ENCODE measurements around the gene STAC3. TPM values are rescaled to one million over a fixed set of nuclear protein-coding genes. Genes with fewer than 3 reads are reported as not detected.
A peak's percentile ranks its signal among the peaks of the same experiment; 100 is the strongest.

STAC3 gene
- total and polyA plus RNA-seq, 2 of the 8 experiments (the other 6 are each of a cell fraction or from before 2014, with no cell fraction given) = 0.70 to 1.3 TPM

- Histone ChIP-seq H2BK120ac (replicated peaks; ENCODE audit: low read depth, low read length) (no peak overlapping the region), H2BK5ac (ENCODE audit: low read depth, low read length) (0 out of 2 replicates have a peak overlapping the region, but pooled peaks have one; percentile 10), H3K79me1 (ENCODE audit: low read depth, low read length) (no peaks in the 10 kb centered on the region), H4K20me1 (replicated peaks in 1 of 2; ENCODE audit: control insufficient read depth in 1 of 2, insufficient read depth in 2 of 2, low read length in 2 of 2) (peaks cover 0 to 2% of the 10 kb centered on the region in 2 experiments), H3K9me3 (ENCODE audit: insufficient read depth in 2 of 2, low read depth in 1 of 2, low read length in 1 of 2) (no peaks in the 10 kb centered on the region), H3K18ac (ENCODE audit: extremely low read depth, low read length) (no peak overlapping the region), H3K23ac (ENCODE audit: insufficient read length) (no peak overlapping the region), H3K27me3 (replicated peaks in 1 of 4; ENCODE audit: control insufficient read depth in 3 of 4, extremely low read depth in 1 of 4, insufficient read depth in 3 of 4, low read length in 3 of 4) (no peaks in the 10 kb centered on the region), H4K91ac (replicated peaks; ENCODE audit: insufficient read length, low read length) (no peak overlapping the region), H3K79me2 (ENCODE audit: control insufficient read depth in 1 of 2, insufficient read depth in 2 of 2, low read length in 2 of 2) (no peaks in the 10 kb centered on the region), H3K14ac (ENCODE audit: insufficient read length) (no peak overlapping the region), H3K9ac (replicated peaks in 1 of 4; ENCODE audit: extremely low read depth in 1 of 4, low read depth in 3 of 4, low read length in 3 of 4) (no peak overlapping the region), H2BK15ac (ENCODE audit: low read length) (no peak overlapping the region), H2AK5ac (ENCODE audit: low read depth, low read length) (no peak overlapping the region), H4K5ac (ENCODE audit: insufficient read length, low read depth, low read length) (no peak overlapping the region), H3K23me2 (ENCODE audit: low read depth, low read length) (no peaks in the 10 kb centered on the region), H2BK12ac (ENCODE audit: low read depth, low read length) (no peak overlapping the region), H3K4me1 (replicated peaks in 1 of 4; ENCODE audit: control insufficient read depth in 3 of 4, insufficient read depth in 4 of 4, low read length in 3 of 4) (no peaks in the 10 kb centered on the region; a peak in 1 of 7 replicates), H3K36me3 (ENCODE audit: control insufficient read depth in 2 of 4, insufficient read depth in 4 of 4, low read length in 3 of 4) (peaks cover 0 to 15% (median 9%) of the 10 kb centered on the region in 4 experiments; a peak in 7 of 8 replicates), H3K4ac (replicated peaks; ENCODE audit: insufficient read length, low read depth, low read length) (no peak overlapping the region), H3K27ac (ENCODE audit: low read depth, low read length) (no peak overlapping the region), H3K4me2 (ENCODE audit: insufficient read depth in 1 of 2, low read depth in 2 of 2, low read length in 2 of 2) (no peak overlapping the region), H2AFZ (ENCODE audit: low read length) (no peak overlapping the region), H2BK20ac (ENCODE audit: low read length) (no peak overlapping the region), H3K56ac (replicated peaks; ENCODE audit: insufficient read length, low read depth, low read length) (no peak overlapping the region), H3K4me3 (ENCODE audit: extremely low read depth in 1 of 4, insufficient read depth in 2 of 4, low read depth in 3 of 4, low read length in 4 of 4) (no peak overlapping the region), H4K8ac (ENCODE audit: extremely low read depth, insufficient read depth, low read length) (no peak overlapping the region)
- POLR2A ChIA-PET (ENCODE audit: partially characterized antibody) = no interaction called here
- DNase-seq (ENCODE audit: low read depth in 1 of 2, low spot score in 2 of 2) (no peak), FAIRE-seq (no peak)
- CTCF ChIA-PET (ENCODE audit: partially characterized antibody) = interaction anchor here (0.7 to 6.1 kb wide), 4 partner anchors 9 to 185 kb away, joined by 3 to 37 read pairs (median 31); partner anchors contain the start of gene STAC3
- 96% methylated on average over 7 of the region's 7 CpGs; no CpG with 5 or more reads in 1 of the 2 experiments for WGBS, 2 experiments (ENCODE audit: extremely low coverage in 1 of 2, insufficient coverage in 1 of 2, insufficient read length in 1 of 2, insufficient replicate concordance in 2 of 2, low coverage in 1 of 2, low lambda C conversion rate in 2 of 2, missing lambda C conversion rate in 1 of 2)
- TF ChIP-seq RAD21 (IDR thresholded peaks at IDR 0.05 in 1 of 2, conservative IDR thresholded peaks at IDR 0.05 in 1 of 2; ENCODE audit: low read depth in 2 of 2, low read length in 2 of 2) (no peak), EZH2 (IDR thresholded peaks at IDR 0.05; ENCODE audit: low read depth, low read length, severe bottlenecking) (no peak), HDAC6 (IDR thresholded peaks at IDR 0.05; ENCODE audit: low read depth, low read length) (no peak), NANOG (IDR thresholded peaks at IDR 0.05; ENCODE audit: insufficient read depth, low read depth, low read length, poor library complexity, severe bottlenecking) (no peak), SIRT6 (IDR thresholded peaks at IDR 0.05; ENCODE audit: low read length) (no peak), PHF8 (conservative IDR thresholded peaks at IDR 0.05; ENCODE audit: low read depth, low read length) (no peak), BACH1 (IDR thresholded peaks at IDR 0.05; ENCODE audit: low read length) (no peak)
Measured at GRCh38 chr12:57268264-57268663, 17.3 kb upstream of the STAC3 start.
